ENCODE measurements around the gene LAMA2. TPM values are rescaled to one million over a fixed set of nuclear protein-coding genes. Genes with fewer than 3 reads are reported as not detected.

LAMA2 gene
- total RNA-seq, 1 donor from 2014 or later, result 320 TPM

GRCh38 chr6:128899341-128900050 is 16.6 kb downstream of the LAMA2 start:
- DNase-seq, result no peak

- DNase-seq, result no peak
Measured at GRCh38 chr6:128903715-128904114, 20.8 kb downstream of the LAMA2 start.

GRCh38 chr6:128914051-128914450 is 31.1 kb downstream of the LAMA2 start:
- DNase-seq, result no peak

GRCh38 chr6:128918886-128919285 is 35.9 kb downstream of the LAMA2 start:
- no peak for DNase-seq

- no peak for DNase-seq
Measured at GRCh38 chr6:128919412-128920180, 36.7 kb downstream of the LAMA2 start.

- DNase-seq, result no peak
Measured at GRCh38 chr6:128925765-128926164, 42.8 kb downstream of the LAMA2 start.

- no peak for DNase-seq
Measured at GRCh38 chr6:128929869-128930268, 46.9 kb downstream of the LAMA2 start.

GRCh38 chr6:128930321-128930720 is 47.4 kb downstream of the LAMA2 start:
- no peak for DNase-seq

GRCh38 chr6:128932061-128932460 is 49.1 kb downstream of the LAMA2 start:
- DNase-seq, result peak; percentile 7

GRCh38 chr6:128950864-128951263 is 67.9 kb downstream of the LAMA2 start:
- DNase-seq, result no peak

GRCh38 chr6:128952902-128953301 is 70.0 kb downstream of the LAMA2 start:
- no peak for DNase-seq

- no peak for DNase-seq
Measured at GRCh38 chr6:128954308-128955043, 71.5 kb downstream of the LAMA2 start.

GRCh38 chr6:128963561-128963960 is 80.6 kb downstream of the LAMA2 start:
- no peak for DNase-seq

GRCh38 chr6:128964233-128964755 is 81.4 kb downstream of the LAMA2 start:
- peak; percentile 29 for DNase-seq

- DNase-seq, result no peak
Measured at GRCh38 chr6:128964771-128965170, 81.8 kb downstream of the LAMA2 start.

GRCh38 chr6:128966934-128967333 is 84.0 kb downstream of the LAMA2 start:
- DNase-seq, result no peak

GRCh38 chr6:128979071-128979470 is 96.1 kb downstream of the LAMA2 start:
- no peak for DNase-seq

GRCh38 chr6:128981716-128982115 is 98.8 kb downstream of the LAMA2 start:
- no peak for DNase-seq

GRCh38 chr6:128990360-128990759 is 107.4 kb downstream of the LAMA2 start:
- no peak for DNase-seq

- no peak for DNase-seq
Measured at GRCh38 chr6:128990915-128991314, 108.0 kb downstream of the LAMA2 start.

GRCh38 chr6:128993166-128993565 is 110.2 kb downstream of the LAMA2 start:
- no peak for DNase-seq

- DNase-seq, result no peak
Measured at GRCh38 chr6:128997880-128998279, 114.9 kb downstream of the LAMA2 start.

All from tongue (tissue), 2 donors.